Endothelial cell of umbilical vein (primary cell): Measurements from ENCODE around the gene PDCD6IP. TPM values are rescaled to one million over a fixed set of nuclear protein-coding genes. Genes with fewer than 3 reads are reported as not detected.

Source experiments
- BruUV-seq: library from RNA; stranded (reverse); fragments of 400-500 nt; replicated peaks from 2 replicates; lab custom pipeline; 2021; lab: Mats Ljungman, UMichigan
- CTCF ChIA-PET: fragments of 300-600, 350-600 bp; sonication (Branson Sonifier 250); formaldehyde crosslinking; loops from one replicate; lab custom pipeline; 2021; ENCODE audit warnings: antibody characterized with exemption, inconsistent platforms; lab: Charles Lee
- POLR2A ChIA-PET: fragments of 300-600, 350-600 bp; sonication (Branson Sonifier 250); formaldehyde crosslinking; loops from one replicate; lab custom pipeline; 2021; ENCODE audit warnings: antibody characterized with exemption, inconsistent platforms; lab: Charles Lee
- DNase-seq: peaks from one replicate; pipeline ENCODE4 v3.0.0-alpha.2; 2011; ENCODE audit warnings: low read depth, low spot score
- FAIRE-seq: peaks from 2 replicates; lab custom pipeline; 2011; peaks lifted over from hg19 to GRCh38; lab: Jason Lieb, UNC
- H2AFZ ChIP-seq: 2 replicates; pipeline ENCODE4 v1.6.0; 2012; ENCODE audit warnings: low read depth, low read length, control low read depth, inconsistent platforms
- H3K27ac ChIP-seq: 2 replicates; pipeline ENCODE4 v1.5.1; 2011; ENCODE audit warnings: low read depth, mild to moderate bottlenecking, control low read depth, low read length, moderate library complexity; ENCODE audit not compliant: insufficient read depth
- H3K27me3 ChIP-seq, 2 experiments: 2 replicates each; pipeline versions ENCODE4 v1.6.0 to v1.6.1; 2011; ENCODE audit warnings: low read length in 2 of 2, mixed read lengths in 1 of 2; ENCODE audit not compliant: control insufficient read depth in 2 of 2, insufficient read depth in 2 of 2
- H3K36me3 ChIP-seq, 2 experiments: 2 replicates in 1 of 2; 3 replicates in 1 of 2; pipeline ENCODE4 v1.5.1; 2011; ENCODE audit warnings: low read length in 2 of 2, mild to moderate bottlenecking in 1 of 2, moderate library complexity in 1 of 2; ENCODE audit not compliant: control insufficient read depth in 2 of 2, insufficient read depth in 2 of 2; ENCODE audit errors: extremely low read depth in 1 of 2
- H3K4me1 ChIP-seq: 3 replicates; pipeline ENCODE4 v1.5.1; 2011; ENCODE audit warnings: mild to moderate bottlenecking, low read length; ENCODE audit not compliant: control insufficient read depth, insufficient read depth; ENCODE audit errors: extremely low read depth
- H3K4me2 ChIP-seq: 2 replicates; pipeline ENCODE4 v1.6.1; 2011; ENCODE audit warnings: low read length, control low read depth, mixed read lengths; ENCODE audit not compliant: insufficient read depth
- H3K4me3 ChIP-seq, 3 experiments: fragments of 200-600 bp in 1 of 3; sonication (generic), shearing (Covaris generic) in 1 of 3; replicated peaks in 1 of 3; 2 replicates each; pipeline ENCODE4 v1.5.1; 2011 to 2016; ENCODE audit warnings: control low read depth in 3 of 3, low read length in 3 of 3, mild to moderate bottlenecking in 2 of 3, inconsistent platforms in 1 of 3, low read depth in 1 of 3, moderate library complexity in 1 of 3; ENCODE audit not compliant: insufficient read depth in 1 of 3
- H3K79me2 ChIP-seq: 2 replicates; pipeline ENCODE4 v1.6.0; 2012; ENCODE audit warnings: low read length, inconsistent platforms; ENCODE audit not compliant: control insufficient read depth, insufficient read depth
- H3K9ac ChIP-seq: replicated peaks from 2 replicates; pipeline ENCODE3; 2011; ENCODE audit warnings: low read length, control low read depth; ENCODE audit not compliant: insufficient read depth; ENCODE audit errors: extremely low read depth
- H3K9me1 ChIP-seq: replicated peaks from 3 replicates; pipeline ENCODE4 v1.6.0; 2011; ENCODE audit warnings: mild to moderate bottlenecking, low read length; ENCODE audit not compliant: control insufficient read depth, insufficient read depth; ENCODE audit errors: extremely low read depth
- H3K9me3 ChIP-seq: replicated peaks from 2 replicates; pipeline ENCODE4 v1.5.1; 2012; ENCODE audit warnings: low read length, inconsistent platforms; ENCODE audit not compliant: control insufficient read depth, insufficient read depth
- H4K20me1 ChIP-seq: replicated peaks from 2 replicates; pipeline ENCODE3; 2011; ENCODE audit warnings: mild to moderate bottlenecking, low read length; ENCODE audit not compliant: control insufficient read depth, insufficient read depth; ENCODE audit errors: extremely low read depth
- EZH2 ChIP-seq: IDR thresholded peaks from 2 replicates; pipeline ENCODE4 v1.6.1; 2012; ENCODE audit warnings: borderline replicate concordance, low read depth, mild to moderate bottlenecking, moderate library complexity, low read length, inconsistent platforms; ENCODE audit not compliant: severe bottlenecking
- FOS ChIP-seq: IDR thresholded peaks from 2 replicates; pipeline ENCODE4 v1.6.1; 2011; ENCODE audit warnings: mild to moderate bottlenecking, low read length, moderate library complexity, borderline replicate concordance; ENCODE audit not compliant: insufficient read depth
- GATA2 ChIP-seq: IDR thresholded peaks from 2 replicates; pipeline ENCODE4 v1.7.0; 2011; ENCODE audit warnings: low read depth, mild to moderate bottlenecking, moderate library complexity, mixed read lengths, low read length; ENCODE audit not compliant: insufficient read length, insufficient read depth
- JUN ChIP-seq: IDR thresholded peaks from 2 replicates; pipeline ENCODE4 v1.6.1; 2011; ENCODE audit warnings: borderline replicate concordance, low read depth; ENCODE audit not compliant: insufficient read length, insufficient read depth
- MYC ChIP-seq: IDR thresholded peaks from one replicate; pipeline ENCODE4 v1.6.1; 2011; ENCODE audit warnings: mild to moderate bottlenecking, low read depth, low read length
- POLR2A ChIP-seq: IDR thresholded peaks from 2 replicates; pipeline ENCODE4 v1.6.1; 2012; ENCODE audit warnings: low read depth, mild to moderate bottlenecking, control low read depth, low read length
- POLR2AphosphoS5 ChIP-seq: IDR thresholded peaks from 2 replicates; pipeline ENCODE4 v1.6.1; 2012; ENCODE audit warnings: low read depth, mild to moderate bottlenecking, control low read depth, low read length, moderate library complexity; ENCODE audit not compliant: insufficient read depth
- dilution Hi-C: fragments of 300-500 bp; cut with MboI; formaldehyde crosslinking; loops from one replicate; pipeline ENCODE4 v1.15.0; 2019; ENCODE audit warnings: low sequenced_read_pairs; ENCODE audit not compliant: extremely low pct_ligation_motif_present
- intact Hi-C: fragments of 100-400 bp; cut with micrococcal nuclease; formaldehyde crosslinking; loops from one replicate; pipeline ENCODE4 v1.10.0; 2022
- polyA plus RNA-seq, 4 experiments: library from polyadenylated mRNA; depleted of rRNA in 3 of 4; stranded (reverse) in 3 of 4; unstranded in 1 of 4; fragments of >200 nt; gene quantifications; 2 replicates each; pipeline versions ENCODE4 v1.2.1 to v1.2.3, GENCODE V29; 2011 to 2012; ENCODE audit warnings: missing spikeins in 1 of 4
- total RNA-seq: library from RNA; stranded (reverse); gene quantifications from 2 replicates; pipeline ENCODE4 v1.2.3, GENCODE V29; 2021
- TF ChIP-seq, protein P1 (sequence below), 2 donors: IDR thresholded peaks; 1 replicate in 1 of 2; 2 replicates in 1 of 2; pipeline ENCODE4 v1.5.1; 2011; ENCODE audit warnings: low read length in 2 of 2, mild to moderate bottlenecking in 2 of 2, moderate library complexity in 2 of 2, control low read depth in 1 of 2, inconsistent platforms in 1 of 2, low read depth in 1 of 2; ENCODE audit not compliant: insufficient read depth in 1 of 2; ENCODE audit errors: extremely low read depth in 1 of 2
- TF ChIP-seq, protein P2 (sequence below): IDR thresholded peaks from 2 replicates; pipeline ENCODE4 v1.6.1; 2011; ENCODE audit not compliant: insufficient read depth, insufficient read length

Gene PDCD6IP
- total and polyA plus RNA-seq, 2 donors (not counting 3 experiments of a cell fraction or from before 2014, with no cell fraction given), result 106 to 265 TPM

DNA sequence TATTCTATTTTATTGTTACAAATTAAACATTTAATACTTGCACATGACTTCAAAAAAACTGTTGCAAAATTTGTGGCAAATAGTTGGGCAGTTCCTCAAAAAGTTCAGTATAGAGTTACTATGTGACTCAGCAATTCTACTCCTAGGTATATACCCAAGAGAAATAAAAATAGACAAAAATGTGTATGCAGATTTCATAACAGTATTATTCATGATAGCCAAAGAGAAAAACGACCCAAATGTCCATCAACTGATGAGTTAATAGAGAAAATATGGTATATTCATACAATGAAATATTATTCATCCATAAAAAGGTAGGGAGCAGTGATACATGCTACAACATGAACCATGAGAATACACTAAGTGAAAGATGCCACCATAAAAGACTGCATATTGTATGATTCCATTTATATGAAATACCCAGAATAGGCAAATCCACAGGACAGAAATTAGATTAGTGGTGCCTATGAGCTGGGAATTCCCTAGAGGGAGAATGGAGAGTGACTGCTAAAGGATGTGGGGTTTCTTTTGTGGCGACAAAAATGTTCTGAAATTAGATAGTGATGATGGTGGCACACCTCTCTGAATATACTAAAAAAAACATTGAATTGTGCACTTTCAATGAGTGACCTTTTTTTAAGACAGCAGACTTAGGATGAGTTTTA is 48.8 kb upstream of the PDCD6IP start:
- H4K20me1 ChIP-seq, result no peaks in the 10 kb centered on the region
- DNase-seq, result no peak
- H3K36me3 ChIP-seq, result no peaks in the 10 kb centered on the region
- BruUV-seq, result no TSS peak
- intact Hi-C loops, result no loop called here
- no peaks in the 10 kb centered on the region for H3K4me1 ChIP-seq
- H2AFZ ChIP-seq, result no peak overlapping the region
- dilution Hi-C loops, result no loop called here
- no peaks in the 10 kb centered on the region for H3K9me3 ChIP-seq
- no peaks in the 10 kb centered on the region for H3K79me2 ChIP-seq
- H3K27ac ChIP-seq, result no peak overlapping the region
- no peak for TF ChIP-seq GATA2
- no peak for TF ChIP-seq MYC
- TF ChIP-seq EZH2, result no peak
- TF ChIP-seq POLR2AphosphoS5, result no peak
- no peak for TF ChIP-seq FOS
- no peak for TF ChIP-seq POLR2A
- TF ChIP-seq JUN, result no peak
- TF ChIP-seq, protein P1, sequence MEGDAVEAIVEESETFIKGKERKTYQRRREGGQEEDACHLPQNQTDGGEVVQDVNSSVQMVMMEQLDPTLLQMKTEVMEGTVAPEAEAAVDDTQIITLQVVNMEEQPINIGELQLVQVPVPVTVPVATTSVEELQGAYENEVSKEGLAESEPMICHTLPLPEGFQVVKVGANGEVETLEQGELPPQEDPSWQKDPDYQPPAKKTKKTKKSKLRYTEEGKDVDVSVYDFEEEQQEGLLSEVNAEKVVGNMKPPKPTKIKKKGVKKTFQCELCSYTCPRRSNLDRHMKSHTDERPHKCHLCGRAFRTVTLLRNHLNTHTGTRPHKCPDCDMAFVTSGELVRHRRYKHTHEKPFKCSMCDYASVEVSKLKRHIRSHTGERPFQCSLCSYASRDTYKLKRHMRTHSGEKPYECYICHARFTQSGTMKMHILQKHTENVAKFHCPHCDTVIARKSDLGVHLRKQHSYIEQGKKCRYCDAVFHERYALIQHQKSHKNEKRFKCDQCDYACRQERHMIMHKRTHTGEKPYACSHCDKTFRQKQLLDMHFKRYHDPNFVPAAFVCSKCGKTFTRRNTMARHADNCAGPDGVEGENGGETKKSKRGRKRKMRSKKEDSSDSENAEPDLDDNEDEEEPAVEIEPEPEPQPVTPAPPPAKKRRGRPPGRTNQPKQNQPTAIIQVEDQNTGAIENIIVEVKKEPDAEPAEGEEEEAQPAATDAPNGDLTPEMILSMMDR (IDR thresholded peaks at IDR 0.05; ENCODE audit: extremely low read depth in 1 of 2, insufficient read depth in 1 of 2, low read depth in 1 of 2, low read length in 2 of 2), result no peak
- TF ChIP-seq, protein P2, sequence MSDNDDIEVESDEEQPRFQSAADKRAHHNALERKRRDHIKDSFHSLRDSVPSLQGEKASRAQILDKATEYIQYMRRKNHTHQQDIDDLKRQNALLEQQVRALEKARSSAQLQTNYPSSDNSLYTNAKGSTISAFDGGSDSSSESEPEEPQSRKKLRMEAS, result no peak
- no peaks in the 10 kb centered on the region for H3K27me3 ChIP-seq
- ChIA-PET POLR2A (no interaction called here), CTCF (interaction anchor here (1.2 to 1.5 kb wide), 2 partner anchors 9 to 10 kb away, joined by 3 to 5 read pairs; no protein-coding TSS in a partner anchor)
- no peaks in the 10 kb centered on the region for H3K9me1 ChIP-seq
- H3K9ac ChIP-seq, result no peak overlapping the region
- FAIRE-seq, result no peak
- H3K4me2 ChIP-seq, result no peak overlapping the region
- no peak overlapping the region for H3K4me3 ChIP-seq
